Measurements from ENCODE around the gene PRKG1. TPM values are rescaled to one million over a fixed set of nuclear protein-coding genes. Genes with fewer than 3 reads are reported as not detected.

PRKG1 gene
- total RNA-seq, 6 experiments from 2014 or later: 1.1 to 2.0 (median 1.3) TPM

- 54% methylated on average over 2 of the region's 2 CpGs for WGBS (ENCODE audit: insufficient coverage, low coverage, low lambda C conversion rate, missing lambda C conversion rate)
- intact Hi-C loops (cut with DNase I): no loop called here
- H3K36me3 ChIP-seq: no peaks in the 10 kb centered on the region
- ATAC-seq (no peak), DNase-seq (no peak)
- no peaks in the 10 kb centered on the region for H3K9me3 ChIP-seq
- no peak for TF ChIP-seq CTCF (IDR thresholded peaks at IDR 0.05)
- no peak for TF ChIP-seq POLR2A (IDR thresholded peaks at IDR 0.05)
- H3K27ac ChIP-seq: no peak overlapping the region
- no peaks in the 10 kb centered on the region for H3K27me3 ChIP-seq
- H3K4me3 ChIP-seq: no peak overlapping the region
- H3K4me1 ChIP-seq: no peaks in the 10 kb centered on the region
Measured at GRCh38 chr10:51590818-51591217, 516.5 kb downstream of the PRKG1 start.

DNA sequence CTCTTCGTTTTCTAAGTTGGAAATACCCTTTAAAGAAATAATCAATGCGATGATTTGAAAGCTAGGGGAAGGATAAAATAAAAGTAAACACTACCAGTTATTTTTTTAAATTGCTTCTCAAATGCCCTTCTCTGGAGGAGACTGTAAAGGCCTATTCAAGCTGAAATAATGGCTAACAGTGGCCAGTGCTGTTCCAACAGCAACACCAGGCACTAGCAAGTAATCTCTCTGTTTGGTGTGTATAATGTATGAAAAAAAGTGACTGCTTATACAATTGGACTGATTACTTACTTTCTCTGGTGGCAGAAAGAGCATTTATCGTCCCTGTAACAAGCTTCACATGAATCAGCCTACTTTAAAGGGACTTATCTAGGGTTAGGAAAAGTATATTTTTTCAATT, 522.4 kb downstream of the PRKG1 start:
- intact Hi-C loops (cut with DNase I): no loop called here

GRCh38 chr10:51599647-51600046, 525.4 kb downstream of the PRKG1 start:
- Histone ChIP-seq H3K9me3 (no peaks in the 10 kb centered on the region), H3K27ac (no peak overlapping the region), H3K27me3 (no peaks in the 10 kb centered on the region), H3K4me3 (no peak overlapping the region), H3K36me3 (no peaks in the 10 kb centered on the region), H3K4me1 (no peaks in the 10 kb centered on the region)
- DNase-seq (no peak), ATAC-seq (no peak)
- TF ChIP-seq CTCF (IDR thresholded peaks at IDR 0.05) (no peak), POLR2A (IDR thresholded peaks at IDR 0.05) (no peak)
- 57% methylated on average over 1 of the region's 1 CpG for whole genome bisulfite sequencing (ENCODE audit: insufficient coverage, low coverage, low lambda C conversion rate, missing lambda C conversion rate)
- intact Hi-C loops (cut with DNase I): no loop called here

More for the DNA sequence above, 522.4 kb downstream of the PRKG1 start:
- no peak overlapping the region for H3K4me3 ChIP-seq
- H3K27ac ChIP-seq: no peak overlapping the region
- no peaks in the 10 kb centered on the region for H3K9me3 ChIP-seq
- no peak for TF ChIP-seq CTCF (IDR thresholded peaks at IDR 0.05)
- no peak for TF ChIP-seq POLR2A (IDR thresholded peaks at IDR 0.05)
- no peaks in the 10 kb centered on the region for H3K36me3 ChIP-seq
- 50% methylated on average over 3 of the region's 3 CpGs for WGBS (ENCODE audit: insufficient coverage, low coverage, low lambda C conversion rate, missing lambda C conversion rate)
- no peak for DNase-seq
- no peak for ATAC-seq
- H3K4me1 ChIP-seq: no peaks in the 10 kb centered on the region
- no peaks in the 10 kb centered on the region for H3K27me3 ChIP-seq

GRCh38 chr10:51602326-51602725, 528.0 kb downstream of the PRKG1 start:
- TF ChIP-seq POLR2A (IDR thresholded peaks at IDR 0.05) (no peak), CTCF (IDR thresholded peaks at IDR 0.05) (no peak)
- no peak for ATAC-seq
- no peaks in the 10 kb centered on the region for H3K36me3 ChIP-seq
- DNase-seq: no peak
- H3K4me1 ChIP-seq: no peaks in the 10 kb centered on the region
- WGBS (ENCODE audit: insufficient coverage, low coverage, low lambda C conversion rate, missing lambda C conversion rate): 52% methylated on average over 5 of the region's 5 CpGs
- intact Hi-C loops (cut with DNase I): no loop called here
- no peaks in the 10 kb centered on the region for H3K27me3 ChIP-seq
- no peak overlapping the region for H3K27ac ChIP-seq
- no peak overlapping the region for H3K4me3 ChIP-seq
- no peaks in the 10 kb centered on the region for H3K9me3 ChIP-seq

- no peak for DNase-seq
- no peak overlapping the region for H3K4me3 ChIP-seq
- no peaks in the 10 kb centered on the region for H3K9me3 ChIP-seq
- H3K36me3 ChIP-seq: no peaks in the 10 kb centered on the region
- intact Hi-C loops (cut with DNase I): no loop called here
- WGBS (ENCODE audit: insufficient coverage, low coverage, low lambda C conversion rate, missing lambda C conversion rate): 47% methylated on average over 3 of the region's 5 CpGs
- H3K27ac ChIP-seq: no peak overlapping the region
- no peak for ATAC-seq
- no peaks in the 10 kb centered on the region for H3K4me1 ChIP-seq
- TF ChIP-seq CTCF (IDR thresholded peaks at IDR 0.05) (no peak), POLR2A (IDR thresholded peaks at IDR 0.05) (no peak)
- H3K27me3 ChIP-seq: no peaks in the 10 kb centered on the region
Measured at GRCh38 chr10:51604579-51604978, 530.3 kb downstream of the PRKG1 start.
